Measurements from ENCODE around the gene USP30. TPM values are rescaled to one million over a fixed set of nuclear protein-coding genes. Genes with fewer than 3 reads are reported as not detected.

Gene USP30
- total RNA-seq, 6 donors from 2014 or later, result 10.0 to 18.0 (median 15.0) TPM

DNA sequence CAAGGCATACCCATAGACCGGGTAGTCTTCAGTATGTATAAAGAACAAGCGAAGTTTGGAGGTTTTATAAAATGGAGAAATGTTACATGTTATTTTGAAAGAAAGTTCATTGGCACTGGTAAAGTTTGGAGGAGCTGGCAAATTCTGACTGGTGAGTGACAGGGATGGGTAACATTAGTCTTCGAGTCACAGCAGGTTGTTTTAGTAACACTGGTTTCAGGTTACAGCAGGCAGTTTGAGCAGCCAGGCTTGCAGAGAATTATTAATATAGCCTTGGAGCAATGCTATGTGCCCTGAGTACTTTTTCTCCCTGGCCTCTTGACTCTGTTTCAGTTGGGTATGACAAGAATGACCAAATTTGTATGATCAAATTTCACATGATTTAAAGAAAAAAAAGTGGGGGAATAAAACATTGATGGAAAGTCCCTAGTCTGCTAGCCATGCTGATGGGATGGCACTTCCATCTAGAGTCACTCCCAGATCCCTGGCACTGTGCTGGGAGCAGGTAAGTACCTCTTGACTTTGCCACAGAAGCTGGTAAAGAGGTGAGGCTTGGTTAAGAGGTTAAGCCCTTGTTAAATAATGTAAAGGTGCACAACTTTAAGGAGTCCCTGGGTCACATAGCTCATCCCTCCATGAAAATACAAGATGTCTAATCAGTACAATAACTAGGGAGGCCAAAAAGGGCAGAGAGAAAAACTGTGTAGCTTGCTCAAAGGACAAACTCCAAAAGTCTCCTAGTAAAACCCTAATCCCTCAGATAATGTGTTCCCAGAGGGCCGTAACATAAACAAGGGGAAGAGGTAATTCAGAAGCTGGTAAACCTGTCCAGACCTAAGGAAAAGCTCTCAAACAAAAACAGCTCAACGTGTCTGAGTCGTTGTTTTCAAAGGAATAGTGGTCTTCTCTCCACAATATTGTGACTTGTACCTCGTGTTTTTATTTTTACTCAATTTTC is 18.9 kb upstream of the USP30 start:
- WGBS, 2 donors, result 54 to 60% methylated on average over 7 of the region's 7 CpGs
- H3K9me3 ChIP-seq, result peaks cover 0 to 6% (median 0%) of the 10 kb centered on the region in 4 donors
- TF ChIP-seq POLR2AphosphoS5 (IDR thresholded peaks at IDR 0.05), result no peak
- TF ChIP-seq, protein P1, sequence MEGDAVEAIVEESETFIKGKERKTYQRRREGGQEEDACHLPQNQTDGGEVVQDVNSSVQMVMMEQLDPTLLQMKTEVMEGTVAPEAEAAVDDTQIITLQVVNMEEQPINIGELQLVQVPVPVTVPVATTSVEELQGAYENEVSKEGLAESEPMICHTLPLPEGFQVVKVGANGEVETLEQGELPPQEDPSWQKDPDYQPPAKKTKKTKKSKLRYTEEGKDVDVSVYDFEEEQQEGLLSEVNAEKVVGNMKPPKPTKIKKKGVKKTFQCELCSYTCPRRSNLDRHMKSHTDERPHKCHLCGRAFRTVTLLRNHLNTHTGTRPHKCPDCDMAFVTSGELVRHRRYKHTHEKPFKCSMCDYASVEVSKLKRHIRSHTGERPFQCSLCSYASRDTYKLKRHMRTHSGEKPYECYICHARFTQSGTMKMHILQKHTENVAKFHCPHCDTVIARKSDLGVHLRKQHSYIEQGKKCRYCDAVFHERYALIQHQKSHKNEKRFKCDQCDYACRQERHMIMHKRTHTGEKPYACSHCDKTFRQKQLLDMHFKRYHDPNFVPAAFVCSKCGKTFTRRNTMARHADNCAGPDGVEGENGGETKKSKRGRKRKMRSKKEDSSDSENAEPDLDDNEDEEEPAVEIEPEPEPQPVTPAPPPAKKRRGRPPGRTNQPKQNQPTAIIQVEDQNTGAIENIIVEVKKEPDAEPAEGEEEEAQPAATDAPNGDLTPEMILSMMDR (IDR thresholded peaks at IDR 0.05), result no peak
- no peak for TF ChIP-seq EP300 (IDR thresholded peaks at IDR 0.05)
- TF ChIP-seq POLR2A (IDR thresholded peaks at IDR 0.05), result no peak

DNA sequence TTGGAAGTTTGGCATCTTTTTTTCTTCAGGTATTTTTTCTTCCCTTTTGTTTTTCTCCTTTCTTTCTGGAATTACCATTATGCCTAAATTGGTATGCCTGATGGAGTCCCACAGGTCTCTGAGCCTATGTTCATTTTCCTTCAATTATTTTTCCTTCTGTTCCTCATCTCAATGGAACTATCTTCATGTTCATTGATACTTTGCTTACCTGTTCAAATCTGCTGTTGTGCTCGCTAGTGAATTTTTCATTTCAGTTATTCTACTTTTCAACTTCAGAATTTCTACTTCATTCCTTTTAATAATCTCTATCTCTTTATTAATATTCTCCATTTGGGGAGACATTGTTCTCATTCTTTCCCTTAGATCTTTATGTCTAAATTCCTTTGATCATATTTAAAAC is 15.4 kb upstream of the USP30 start:
- no peaks in the 10 kb centered on the region for H3K36me3 ChIP-seq
- no peaks in the 10 kb centered on the region for H3K4me1 ChIP-seq
- no peak overlapping the region for H3K27ac ChIP-seq
- ATAC-seq (ENCODE audit: low FRiP score in 2 of 2), result no peak
- no peak overlapping the region for H3K4me3 ChIP-seq
- 85% methylated on average over 1 of the region's 1 CpG; no CpG with 5 or more reads in 1 of the 2 donors for WGBS, 2 donors
- H3K9me3 ChIP-seq, result peaks cover 0 to 6% (median 3%) of the 10 kb centered on the region in 4 donors
- TF ChIP-seq POLR2AphosphoS5 (IDR thresholded peaks at IDR 0.05) (no peak), POLR2A (IDR thresholded peaks at IDR 0.05) (no peak), EP300 (IDR thresholded peaks at IDR 0.05) (no peak)
- TF ChIP-seq, protein P1 (IDR thresholded peaks at IDR 0.05), result no peak
- DNase-seq, result no peak
- H3K27me3 ChIP-seq, result no peaks in the 10 kb centered on the region

More for the DNA sequence above, 18.9 kb upstream of the USP30 start:
- ATAC-seq (ENCODE audit: low FRiP score in 2 of 2) (no peak), DNase-seq (no peak)
- no peaks in the 10 kb centered on the region for H3K27me3 ChIP-seq
- no peak overlapping the region for H3K4me3 ChIP-seq
- H3K27ac ChIP-seq, result no peak overlapping the region
- no peaks in the 10 kb centered on the region for H3K36me3 ChIP-seq
- no peaks in the 10 kb centered on the region for H3K4me1 ChIP-seq

- no peak overlapping the region for H3K4me3 ChIP-seq
- H3K4me1 ChIP-seq, result no peaks in the 10 kb centered on the region
- TF ChIP-seq EP300 (IDR thresholded peaks at IDR 0.05), result no peak
- no peak for TF ChIP-seq POLR2AphosphoS5 (IDR thresholded peaks at IDR 0.05)
- TF ChIP-seq, protein P1 (IDR thresholded peaks at IDR 0.05), result no peak
- peaks cover 0 to 3% (median 1%) of the 10 kb centered on the region in 4 donors for H3K9me3 ChIP-seq
- H3K36me3 ChIP-seq, result no peaks in the 10 kb centered on the region
- H3K27ac ChIP-seq, result no peak overlapping the region
- ATAC-seq (ENCODE audit: low FRiP score in 2 of 2), result no peak
- no peak for DNase-seq
- H3K27me3 ChIP-seq, result no peaks in the 10 kb centered on the region
- 79 to 85% methylated on average over 5 of the region's 5 CpGs for WGBS, 2 donors
Measured at GRCh38 chr12:109044241-109044640, 8.1 kb upstream of the USP30 start.

DNA sequence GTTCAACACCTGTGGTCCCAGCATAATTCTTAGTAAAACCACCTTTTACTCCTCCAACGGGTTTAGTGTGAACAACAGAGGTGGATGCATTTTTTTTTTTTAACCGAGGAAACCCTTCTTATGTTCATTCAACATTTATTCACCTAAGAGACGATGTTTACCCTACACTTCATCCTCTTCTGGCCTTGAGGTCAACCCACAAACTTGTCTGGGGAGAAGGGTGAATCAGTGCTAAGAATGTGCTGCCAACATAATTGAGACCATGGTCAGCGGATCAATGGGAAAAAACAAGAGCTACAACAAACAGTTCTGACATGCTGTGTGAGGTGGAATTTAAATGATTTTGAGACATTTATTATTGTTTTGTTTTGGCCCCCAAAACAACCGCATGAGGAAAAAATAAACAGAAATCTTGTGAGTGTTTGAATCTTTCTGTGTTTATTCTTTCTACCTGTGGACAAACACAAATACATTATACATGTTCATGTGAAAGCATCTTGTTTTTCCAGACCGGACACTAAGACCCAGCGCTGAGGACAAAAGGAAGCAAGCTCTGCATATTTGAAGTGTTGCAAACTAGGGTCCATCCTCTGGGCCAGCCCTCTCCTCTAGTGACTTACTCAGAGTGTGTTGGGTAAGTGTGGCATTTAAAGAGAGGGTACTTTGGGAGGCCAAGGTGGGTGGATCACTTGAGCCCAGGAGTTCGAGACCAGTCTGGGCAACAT is 5.1 kb upstream of the USP30 start:
- Histone ChIP-seq H3K36me3 (no peaks in the 10 kb centered on the region), H3K4me3 (no peak overlapping the region), H3K27me3 (no peaks in the 10 kb centered on the region), H3K4me1 (peaks cover 0 to 7% (median 5%) of the 10 kb centered on the region in 4 donors), H3K27ac (no peak overlapping the region), H3K9me3 (no peaks in the 10 kb centered on the region)
- no peak for ATAC-seq (ENCODE audit: low FRiP score in 2 of 2)
- no peak for TF ChIP-seq EP300 (IDR thresholded peaks at IDR 0.05)
- no peak for TF ChIP-seq POLR2AphosphoS5 (IDR thresholded peaks at IDR 0.05)
- TF ChIP-seq, protein P1 (IDR thresholded peaks at IDR 0.05), result no peak
- no peak for TF ChIP-seq POLR2A (IDR thresholded peaks at IDR 0.05)
- 68 to 72% methylated on average over 8 of the region's 8 CpGs for WGBS, 2 donors
- no peak for DNase-seq

Data from upper lobe of left lung (tissue), 6 donors.